Astrocyte (in vitro differentiated cells and primary cell): ENCODE measurements around the gene LRRC36.

Experiments used
- EZH2 ChIP-seq: IDR thresholded peaks from 2 replicates; pipeline ENCODE4 v1.6.1; 2012; ENCODE audit warnings: mild to moderate bottlenecking, low read length, inconsistent platforms; ENCODE audit not compliant: insufficient read depth
- TF ChIP-seq, protein P1 (sequence below): IDR thresholded peaks from 2 replicates; pipeline ENCODE4 v1.5.1; 2011; ENCODE audit warnings: low read depth, mild to moderate bottlenecking, inconsistent platforms, low read length, moderate library complexity; ENCODE audit not compliant: insufficient read depth

DNA sequence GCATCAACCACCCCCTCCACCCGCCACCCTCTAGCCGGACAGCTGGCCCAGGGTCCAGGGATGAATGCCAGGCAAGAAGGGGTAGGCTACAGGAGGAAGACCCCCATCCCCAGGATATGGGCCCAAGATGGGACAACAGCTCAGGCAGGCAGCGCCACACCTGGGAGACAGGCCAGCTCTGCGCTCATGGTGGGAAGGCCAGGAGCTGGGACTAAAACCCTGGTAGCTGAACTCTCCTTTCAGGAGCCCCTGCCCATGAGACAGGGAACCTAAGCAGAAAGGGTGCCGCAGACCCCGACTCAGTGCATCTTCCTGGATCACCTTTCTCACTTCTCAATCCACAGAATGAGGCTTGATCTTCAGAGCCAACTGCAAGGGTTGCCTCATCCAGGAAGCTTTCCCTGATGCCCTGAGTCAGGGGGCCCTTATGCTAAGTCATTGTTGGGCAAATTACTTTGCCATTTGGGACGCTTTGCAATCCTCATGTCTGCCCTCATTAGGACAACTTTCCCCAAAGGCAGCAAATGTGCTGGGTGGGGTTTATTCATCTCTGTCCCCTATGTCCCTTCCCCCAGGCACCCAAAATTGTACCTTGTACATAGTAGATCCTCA, 80.7 kb downstream of the LRRC36 start:
- TF ChIP-seq, protein P1, sequence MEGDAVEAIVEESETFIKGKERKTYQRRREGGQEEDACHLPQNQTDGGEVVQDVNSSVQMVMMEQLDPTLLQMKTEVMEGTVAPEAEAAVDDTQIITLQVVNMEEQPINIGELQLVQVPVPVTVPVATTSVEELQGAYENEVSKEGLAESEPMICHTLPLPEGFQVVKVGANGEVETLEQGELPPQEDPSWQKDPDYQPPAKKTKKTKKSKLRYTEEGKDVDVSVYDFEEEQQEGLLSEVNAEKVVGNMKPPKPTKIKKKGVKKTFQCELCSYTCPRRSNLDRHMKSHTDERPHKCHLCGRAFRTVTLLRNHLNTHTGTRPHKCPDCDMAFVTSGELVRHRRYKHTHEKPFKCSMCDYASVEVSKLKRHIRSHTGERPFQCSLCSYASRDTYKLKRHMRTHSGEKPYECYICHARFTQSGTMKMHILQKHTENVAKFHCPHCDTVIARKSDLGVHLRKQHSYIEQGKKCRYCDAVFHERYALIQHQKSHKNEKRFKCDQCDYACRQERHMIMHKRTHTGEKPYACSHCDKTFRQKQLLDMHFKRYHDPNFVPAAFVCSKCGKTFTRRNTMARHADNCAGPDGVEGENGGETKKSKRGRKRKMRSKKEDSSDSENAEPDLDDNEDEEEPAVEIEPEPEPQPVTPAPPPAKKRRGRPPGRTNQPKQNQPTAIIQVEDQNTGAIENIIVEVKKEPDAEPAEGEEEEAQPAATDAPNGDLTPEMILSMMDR: no peak
- TF ChIP-seq EZH2: no peak
